ENCODE measurements around the gene KCNG2. TPM values are rescaled to one million over a fixed set of nuclear protein-coding genes. Genes with fewer than 3 reads are reported as not detected.

Gene KCNG2
- total and polyA plus RNA-seq, 2 of the 13 experiments (the other 11 are each of a cell fraction or from before 2014, with no cell fraction given), result not detected

- Histone ChIP-seq H3K27ac (ENCODE audit: extremely low read length, insufficient read depth, low read length) (no peak overlapping the region), H3K36me3 (replicated peaks in 1 of 2; ENCODE audit: control insufficient read depth in 1 of 2, insufficient read depth in 2 of 2, low read length in 2 of 2) (no peaks in the 10 kb centered on the region), H3K4me3 (replicated peaks in 1 of 3; ENCODE audit: insufficient read depth in 1 of 3, low read depth in 2 of 3, low read length in 3 of 3) (no peak overlapping the region), H3K9ac (ENCODE audit: insufficient read depth, low read depth, low read length) (no peak overlapping the region), H3K27me3 (ENCODE audit: control insufficient read depth in 1 of 2, insufficient read depth in 2 of 2, low read length in 2 of 2) (peaks cover 2 to 26% of the 10 kb centered on the region in 2 experiments), H2AFZ (ENCODE audit: low read length) (no peak overlapping the region), H3K79me2 (ENCODE audit: insufficient read depth, low read length) (no peaks in the 10 kb centered on the region), H3K4me1 (ENCODE audit: insufficient read depth, low read length) (peaks cover 57% of the 10 kb centered on the region), H3K4me2 (ENCODE audit: low read depth, low read length) (no peak overlapping the region), H4K20me1 (ENCODE audit: insufficient read depth, low read length) (no peaks in the 10 kb centered on the region), H3K9me3 (ENCODE audit: low read length) (no peaks in the 10 kb centered on the region)
- TF ChIP-seq ZSCAN9 (CRISPR knock-in tag; IDR thresholded peaks at IDR 0.05; ENCODE audit: borderline replicate concordance) (no peak), FOXP4 (CRISPR knock-in tag; IDR thresholded peaks at IDR 0.05) (no peak), MZF1 (CRISPR knock-in tag; IDR thresholded peaks at IDR 0.05; ENCODE audit: borderline replicate concordance) (no peak), ZNF451 (CRISPR knock-in tag; IDR thresholded peaks at IDR 0.05) (no peak), ZNF225 (CRISPR knock-in tag; IDR thresholded peaks at IDR 0.05) (no peak), ZNF180 (CRISPR knock-in tag; IDR thresholded peaks at IDR 0.05; ENCODE audit: borderline replicate concordance, low read depth) (no peak), SKI (IDR thresholded peaks at IDR 0.05; ENCODE audit: partially characterized antibody) (no peak), ZNF720 (CRISPR knock-in tag; IDR thresholded peaks at IDR 0.05) (no peak), ATF7 (IDR thresholded peaks at IDR 0.05) (no peak), ATF7 (CRISPR knock-in tag; IDR thresholded peaks at IDR 0.05) (no peak), ZNF235 (CRISPR knock-in tag; IDR thresholded peaks at IDR 0.05; ENCODE audit: borderline replicate concordance) (no peak), MXI1 (IDR thresholded peaks at IDR 0.05; ENCODE audit: borderline replicate concordance, low read depth, low read length) (no peak), SAFB2 (CRISPR knock-in tag; IDR thresholded peaks at IDR 0.05; ENCODE audit: borderline replicate concordance, low read depth) (no peak), ATAD3A (CRISPR knock-in tag; IDR thresholded peaks at IDR 0.05) (no peak), DPF2 (CRISPR knock-in tag; IDR thresholded peaks at IDR 0.05; ENCODE audit: borderline replicate concordance, low read depth) (no peak)
- TF ChIP-seq, protein P1, sequence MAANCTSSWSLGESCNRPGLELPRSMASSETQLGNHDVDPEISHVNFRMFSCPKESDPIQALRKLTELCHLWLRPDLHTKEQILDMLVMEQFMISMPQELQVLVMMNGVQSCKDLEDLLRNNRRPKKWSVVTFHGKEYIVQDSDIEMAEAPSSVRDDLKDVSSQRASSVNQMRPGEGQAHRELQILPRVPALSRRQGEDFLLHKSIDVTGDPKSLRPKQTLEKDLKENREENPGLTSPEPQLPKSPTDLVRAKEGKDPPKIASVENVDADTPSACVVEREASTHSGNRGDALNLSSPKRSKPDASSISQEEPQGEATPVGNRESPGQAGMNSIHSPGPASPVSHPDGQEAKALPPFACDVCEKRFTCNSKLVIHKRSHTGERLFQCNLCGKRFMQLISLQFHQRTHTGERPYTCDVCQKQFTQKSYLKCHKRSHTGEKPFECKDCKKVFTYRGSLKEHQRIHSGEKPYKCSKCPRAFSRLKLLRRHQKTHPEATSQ (CRISPR knock-in tag; IDR thresholded peaks at IDR 0.05; ENCODE audit: borderline replicate concordance), result no peak
- in situ Hi-C loops (cut with HindIII; ENCODE audit: extremely low pct_ligation_motif_present, low pct_unique_long_range_greater_than_20kb), result no loop called here
- intact Hi-C loops (cut with micrococcal nuclease; ENCODE audit: unreplicated experiment), result no loop called here
- BruUV-seq (replicated peaks), result no TSS peak
- no peak for DNase-seq (ENCODE audit: low spot score)
- no peak for ATAC-seq
- CTCF ChIA-PET (ENCODE audit: low intra/inter-chr PET ratio, low total read pairs), result no interaction called here
- POLR2A ChIA-PET, result no interaction called here
- FAIRE-seq, result no peak
- 76% methylated on average over 4 of the region's 4 CpGs for WGBS (ENCODE audit: low lambda C conversion rate)
Observed at GRCh38 chr18:79792988-79793355, 4.8 kb upstream of the KCNG2 start.

Data from HepG2 (cell line).